GM21526 (cell line): Measurements from ENCODE around the gene CCSER2.
A peak's percentile ranks its signal among the peaks of the same experiment; 100 is the strongest.
"Not testable (repeated sequence)": the region's sequence is repeated elsewhere in the genome, so short reads cannot be mapped to it uniquely, and the experiment has no call there.

Experiments
- ATAC-seq: cut with Tn5 transposase; IDR thresholded peaks from one replicate; pipeline ENCODE4 v1.9.1; 2021; ENCODE audit warnings: moderate library complexity; ENCODE audit not compliant: unreplicated experiment, low FRiP score

CCSER2 gene

GRCh38 chr10:84342584-84342983 lies 14.2 kb downstream of the CCSER2 start:
- no peak for ATAC-seq

- ATAC-seq: no peak
Measured at GRCh38 chr10:84343831-84344230, 15.4 kb downstream of the CCSER2 start.

GRCh38 chr10:84344526-84344925 lies 16.1 kb downstream of the CCSER2 start:
- ATAC-seq: no peak

GRCh38 chr10:84347575-84348002 lies 19.2 kb downstream of the CCSER2 start:
- ATAC-seq: not testable (repeated sequence)

- ATAC-seq: no peak
Measured at GRCh38 chr10:84348447-84348846, 20.1 kb downstream of the CCSER2 start.

- ATAC-seq: no peak
Measured at GRCh38 chr10:84348860-84349259, 20.5 kb downstream of the CCSER2 start.

GRCh38 chr10:84352251-84352842 lies 24.0 kb downstream of the CCSER2 start:
- ATAC-seq: peak; percentile 97

- ATAC-seq: no peak
Measured at GRCh38 chr10:84353052-84353803, 24.8 kb downstream of the CCSER2 start.

GRCh38 chr10:84354623-84355022 lies 26.2 kb downstream of the CCSER2 start:
- ATAC-seq: no peak

- ATAC-seq: no peak
Measured at GRCh38 chr10:84355106-84355505, 26.7 kb downstream of the CCSER2 start.

- no peak for ATAC-seq
Measured at GRCh38 chr10:84356928-84357327, 28.5 kb downstream of the CCSER2 start.

GRCh38 chr10:84358743-84359142 lies 30.4 kb downstream of the CCSER2 start:
- ATAC-seq: no peak

GRCh38 chr10:84360637-84361365 lies 32.4 kb downstream of the CCSER2 start:
- ATAC-seq: no peak

GRCh38 chr10:84365335-84365881 lies 37.0 kb downstream of the CCSER2 start:
- ATAC-seq: no peak

GRCh38 chr10:84366041-84366440 lies 37.7 kb downstream of the CCSER2 start:
- ATAC-seq: no peak

- no peak for ATAC-seq
Measured at GRCh38 chr10:84367256-84367655, 38.9 kb downstream of the CCSER2 start.

GRCh38 chr10:84368828-84369227 lies 40.4 kb downstream of the CCSER2 start:
- no peak for ATAC-seq

GRCh38 chr10:84370283-84370682 lies 41.9 kb downstream of the CCSER2 start:
- ATAC-seq: no peak

- no peak for ATAC-seq
Measured at GRCh38 chr10:84371944-84372343, 43.6 kb downstream of the CCSER2 start.

- no peak for ATAC-seq
Measured at GRCh38 chr10:84373000-84373399, 44.6 kb downstream of the CCSER2 start.

GRCh38 chr10:84374455-84374854 lies 46.1 kb downstream of the CCSER2 start:
- ATAC-seq: no peak
